ENCODE data around the gene HNRNPUL2. TPM values are rescaled to one million over a fixed set of nuclear protein-coding genes. Genes with fewer than 3 reads are reported as not detected.

HNRNPUL2 gene
- total and polyA plus RNA-seq, 2 of the 8 experiments (the other 6 are each of a cell fraction or from before 2014, with no cell fraction given) = 14.9 to 46.4 TPM

- H3K79me2 ChIP-seq (ENCODE audit: control insufficient read depth in 1 of 2, insufficient read depth in 2 of 2, low read length in 2 of 2) = peaks cover 0 to 19% of the 10 kb centered on the region in 2 experiments; a peak in 2 of 4 replicates
- peaks cover 6% of the 10 kb centered on the region; the same call in 1 of the 2 replicates for H3K79me1 ChIP-seq (ENCODE audit: low read depth, low read length)
- H3K4me1 ChIP-seq (replicated peaks in 1 of 4; ENCODE audit: control insufficient read depth in 3 of 4, insufficient read depth in 4 of 4, low read length in 3 of 4) = peaks cover 0 to 9% (median 5%) of the 10 kb centered on the region in 4 experiments; a peak in 6 of 7 replicates
- peak overlapping the region; percentile 90 for H2BK120ac ChIP-seq (replicated peaks; ENCODE audit: low read depth, low read length)
- ChIA-PET CTCF (ENCODE audit: partially characterized antibody) (interaction anchor here (0.9 to 10.2 kb wide), 14 partner anchors 9 to 142 kb away, joined by 3 to 94 read pairs (median 8); partner anchors contain the start of genes BSCL2, POLR2G, TMEM179B and TTC9C), POLR2A (ENCODE audit: partially characterized antibody) (interaction anchor here (0.6 to 7.8 kb wide), 30 partner anchors 8 to 179 kb away, joined by 3 to 145 read pairs (median 6); partner anchors contain the start of genes BSCL2, C11orf98, CSKMT and GNG3)
- DNase-seq (ENCODE audit: low read depth in 1 of 2, low spot score in 2 of 2) = peak in 1 of 2 experiments; percentile 65
- H3K18ac ChIP-seq (ENCODE audit: extremely low read depth, low read length) = peak overlapping the region; percentile 68
- peak overlapping the region; percentile 90; the same call in 1 of the 2 replicates for H2BK5ac ChIP-seq (ENCODE audit: low read depth, low read length)
- H3K9ac ChIP-seq (replicated peaks in 1 of 4; ENCODE audit: extremely low read depth in 1 of 4, low read depth in 3 of 4, low read length in 3 of 4) = peak overlapping the region; percentile 15 to 88 (median 59)
- H2BK15ac ChIP-seq (ENCODE audit: low read length) = no peak overlapping the region
- peak overlapping the region; percentile 95 to 97 for H3K4me2 ChIP-seq (ENCODE audit: insufficient read depth in 1 of 2, low read depth in 2 of 2, low read length in 2 of 2)
- peaks cover 6 to 20% (median 16%) of the 10 kb centered on the region in 4 experiments; a peak in 7 of 8 replicates for H3K36me3 ChIP-seq (ENCODE audit: control insufficient read depth in 2 of 4, insufficient read depth in 4 of 4, low read length in 3 of 4)
- H2BK12ac ChIP-seq (ENCODE audit: low read depth, low read length) = peak overlapping the region; percentile 72; the same call in 1 of the 2 replicates
- peak overlapping the region; percentile 72 for H3K27ac ChIP-seq (ENCODE audit: low read depth, low read length)
- H3K14ac ChIP-seq (ENCODE audit: insufficient read length) = no peak overlapping the region
- H4K20me1 ChIP-seq (replicated peaks in 1 of 2; ENCODE audit: control insufficient read depth in 1 of 2, insufficient read depth in 2 of 2, low read length in 2 of 2) = peaks cover 0 to 2% of the 10 kb centered on the region in 2 experiments
- no peaks in the 10 kb centered on the region for H3K27me3 ChIP-seq (replicated peaks in 1 of 4; ENCODE audit: control insufficient read depth in 3 of 4, extremely low read depth in 1 of 4, insufficient read depth in 3 of 4, low read length in 3 of 4)
- peak overlapping the region; percentile 77 to 95 (median 92); a peak in 7 of 8 replicates for H3K4me3 ChIP-seq (ENCODE audit: extremely low read depth in 1 of 4, insufficient read depth in 2 of 4, low read depth in 3 of 4, low read length in 4 of 4)
- peak overlapping the region; percentile 87 for H4K8ac ChIP-seq (ENCODE audit: extremely low read depth, insufficient read depth, low read length)
- 0 out of 2 replicates have a peak overlapping the region, but pooled peaks have one; percentile 60 for H2AFZ ChIP-seq (ENCODE audit: low read length)
- peak overlapping the region; percentile 51; the same call in 1 of the 2 replicates for H2BK20ac ChIP-seq (ENCODE audit: low read length)
- no peak for FAIRE-seq
- H3K4ac ChIP-seq (replicated peaks; ENCODE audit: insufficient read length, low read depth, low read length) = peak overlapping the region; percentile 40
- peaks cover 3% of the 10 kb centered on the region for H3K23me2 ChIP-seq (ENCODE audit: low read depth, low read length)
- no peaks in the 10 kb centered on the region for H3K9me3 ChIP-seq (ENCODE audit: insufficient read depth in 2 of 2, low read depth in 1 of 2, low read length in 1 of 2)
- peak overlapping the region; percentile 17 for H3K23ac ChIP-seq (ENCODE audit: insufficient read length)
- peak overlapping the region; percentile 90 for H4K91ac ChIP-seq (replicated peaks; ENCODE audit: insufficient read length, low read length)
- H2AK5ac ChIP-seq (ENCODE audit: low read depth, low read length) = 0 out of 2 replicates have a peak overlapping the region, but pooled peaks have one; percentile 79
- 14% methylated on average over 18 of the region's 18 CpGs; no CpG with 5 or more reads in 1 of the 2 experiments for WGBS, 2 experiments (ENCODE audit: extremely low coverage in 1 of 2, insufficient coverage in 1 of 2, insufficient read length in 1 of 2, insufficient replicate concordance in 2 of 2, low coverage in 1 of 2, low lambda C conversion rate in 2 of 2, missing lambda C conversion rate in 1 of 2)
- H3K56ac ChIP-seq (replicated peaks; ENCODE audit: insufficient read length, low read depth, low read length) = peak overlapping the region; percentile 0
- peak overlapping the region; percentile 92 for H4K5ac ChIP-seq (ENCODE audit: insufficient read length, low read depth, low read length)
- TF ChIP-seq POU5F1 (IDR thresholded peaks at IDR 0.05; ENCODE audit: low read depth, low read length) (no peak), TAF7 (optimal IDR thresholded peaks at IDR 0.05; ENCODE audit: borderline replicate concordance, low read depth, low read length) (no peak), MAX (IDR thresholded peaks at IDR 0.05) (no peak), KDM1A (IDR thresholded peaks at IDR 0.05; ENCODE audit: borderline replicate concordance, low read length) (no peak), KDM4A (IDR thresholded peaks at IDR 0.05; ENCODE audit: low read depth, low read length, severe bottlenecking) (no peak), TCF12 (IDR thresholded peaks at IDR 0.05; ENCODE audit: low read depth, low read length) (no peak), ATF2 (IDR thresholded peaks at IDR 0.05; ENCODE audit: low read length) (no peak), RNF2 (IDR thresholded peaks at IDR 0.05; ENCODE audit: borderline replicate concordance, low read depth, low read length, missing control alignments, poor library complexity, severe bottlenecking) (no peak)
These were observed 43.5 kb upstream of the HNRNPUL2 start for GRCh38 chr11:62770778-62771143.
